HG03066 (cell line): ENCODE measurements around the gene HCAR3.
"Not testable (repeated sequence)": the region's sequence is repeated elsewhere in the genome, so short reads cannot be mapped to it uniquely, and the experiment has no call there.

Experiments used
- ATAC-seq: cut with Tn5 transposase; IDR thresholded peaks from one replicate; pipeline ENCODE4 v1.9.1; 2021; ENCODE audit warnings: low read depth; ENCODE audit not compliant: unreplicated experiment

Gene HCAR3

GRCh38 chr12:122724641-122725243 lies 8.1 kb upstream of the HCAR3 start:
- ATAC-seq: no peak

- ATAC-seq: no peak
These were observed 5.8 kb upstream of the HCAR3 start for GRCh38 chr12:122722387-122722786.

DNA sequence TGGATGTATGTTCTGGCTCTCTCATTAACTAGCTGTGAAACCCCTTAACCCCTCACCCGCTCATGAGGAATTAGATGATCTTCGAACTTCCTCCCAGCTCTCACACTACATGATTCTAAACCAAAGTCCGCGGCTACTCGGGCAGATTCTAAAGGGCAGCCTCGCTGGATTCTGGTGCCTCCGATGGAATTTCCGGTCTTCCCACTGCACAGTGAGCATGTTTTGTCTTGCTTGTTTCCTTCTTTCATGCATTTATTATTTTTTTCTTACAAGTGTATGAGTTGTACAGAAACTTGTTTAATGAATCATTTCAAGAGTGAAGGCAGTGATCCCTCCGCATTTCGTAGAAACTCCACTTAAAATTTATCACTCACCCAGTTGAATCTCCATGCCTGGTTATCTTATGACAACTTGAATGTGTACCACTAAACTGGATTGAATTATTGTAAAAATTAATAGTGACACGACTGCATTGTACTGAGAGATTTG lies 4.5 kb upstream of the HCAR3 start:
- no peak for ATAC-seq

DNA sequence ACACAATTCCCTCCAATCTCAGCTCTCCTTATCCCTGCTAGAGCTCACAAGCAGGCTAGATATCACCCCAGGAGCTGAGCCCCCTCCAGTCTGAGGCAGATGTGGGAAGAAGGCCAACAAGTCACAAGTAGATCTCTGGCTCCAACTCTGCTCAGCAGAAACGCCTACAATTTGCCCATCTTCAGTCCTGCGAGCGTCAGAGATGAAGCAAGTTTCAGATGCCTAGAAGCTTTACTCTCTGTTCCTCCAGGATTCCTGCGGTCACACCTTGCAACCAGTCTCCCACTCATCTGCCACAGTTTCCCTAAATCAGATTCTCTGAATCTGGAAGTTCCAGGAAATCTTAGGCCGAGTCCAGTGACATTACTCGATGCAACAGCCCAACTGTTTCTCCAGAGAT lies 1.4 kb downstream of the HCAR3 start:
- ATAC-seq: not testable (repeated sequence)

DNA sequence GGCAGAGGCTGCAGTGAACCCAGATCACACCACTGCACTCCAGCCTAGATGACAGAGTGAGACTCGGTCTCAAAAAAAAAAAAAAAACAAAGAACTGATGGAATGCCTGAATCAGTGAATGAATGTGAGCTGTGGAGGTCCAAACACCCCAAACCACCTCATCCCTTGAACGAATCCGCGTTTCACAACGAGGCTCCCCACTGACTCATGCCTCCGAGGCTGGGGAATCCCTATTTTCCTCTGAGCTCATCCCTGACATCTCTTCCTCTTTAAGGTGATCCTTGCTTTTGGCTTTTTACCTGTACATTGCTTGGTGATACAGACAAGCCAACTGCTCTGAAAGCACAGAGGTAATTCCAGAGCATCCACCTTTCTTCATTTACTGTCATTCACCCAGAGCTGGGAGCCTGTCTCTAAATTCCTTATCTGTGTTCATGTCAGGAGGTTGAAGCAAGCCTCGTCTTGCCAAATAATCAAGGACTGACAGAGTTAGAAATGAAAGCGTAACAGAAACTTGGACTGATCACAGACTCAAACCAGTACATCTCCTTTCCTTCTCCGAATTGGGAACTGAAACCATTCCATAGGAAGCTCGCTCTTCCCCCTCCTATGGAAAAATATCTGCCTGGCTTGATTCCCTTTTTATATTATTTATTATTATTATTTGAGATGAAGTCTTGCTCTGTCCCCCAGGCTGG lies 3.0 kb downstream of the HCAR3 start:
- not testable (repeated sequence) for ATAC-seq

GRCh38 chr12:122711266-122711665 lies 5.3 kb downstream of the HCAR3 start:
- not testable (repeated sequence) for ATAC-seq

DNA sequence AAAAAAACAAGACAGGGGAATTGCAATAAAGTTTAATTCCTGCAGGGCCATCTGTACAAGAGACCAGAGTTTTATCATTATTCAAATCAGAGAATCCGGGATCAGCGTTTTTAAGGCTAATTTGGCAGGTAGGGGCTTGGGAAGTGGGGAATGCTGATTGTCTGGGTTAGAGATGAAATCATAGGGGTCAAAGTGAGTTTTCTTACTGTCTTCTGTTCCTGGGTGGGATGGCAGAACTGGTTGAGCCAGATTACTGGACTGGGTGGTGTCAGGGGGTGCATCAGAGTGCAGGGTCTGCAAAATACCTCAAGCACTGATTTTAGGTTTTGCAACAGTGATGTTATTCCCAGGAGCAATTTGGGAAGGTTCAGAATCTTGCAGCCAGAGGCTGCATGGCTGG lies 6.3 kb downstream of the HCAR3 start:
- not testable (repeated sequence) for ATAC-seq

GRCh38 chr12:122709287-122709686 lies 7.3 kb downstream of the HCAR3 start:
- not testable (repeated sequence) for ATAC-seq

DNA sequence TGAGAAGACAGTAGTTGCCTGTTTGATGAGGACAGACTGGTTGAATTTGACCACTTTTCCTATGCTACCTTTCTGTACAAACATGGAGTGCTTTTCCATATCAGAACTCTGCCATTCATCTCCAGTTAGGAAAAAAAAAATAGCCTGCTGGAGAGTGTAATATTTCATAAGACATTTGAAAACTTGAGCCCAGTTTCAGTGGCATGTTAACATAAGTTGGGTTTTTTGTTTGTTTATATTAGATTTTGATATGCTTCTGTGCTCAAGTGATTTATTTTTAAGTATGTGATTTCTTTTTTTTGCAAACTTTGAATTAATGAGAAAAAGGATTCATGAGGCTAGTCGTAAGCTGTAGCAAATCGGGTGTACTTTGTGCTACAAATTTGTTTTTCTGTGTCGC lies 12.8 kb downstream of the HCAR3 start:
- ATAC-seq: not testable (repeated sequence)

GRCh38 chr12:122702890-122703611 lies 13.6 kb downstream of the HCAR3 start, which contains the start of gene HCAR2:
Gene HCAR2, minus strand, starts transcription at chr12:122703357. Its CDS starts 74 bp downstream, at chr12:122703283.
- not testable (repeated sequence) for ATAC-seq

GRCh38 chr12:122701481-122701880 lies 15.1 kb downstream of the HCAR3 start:
- not testable (repeated sequence) for ATAC-seq

DNA sequence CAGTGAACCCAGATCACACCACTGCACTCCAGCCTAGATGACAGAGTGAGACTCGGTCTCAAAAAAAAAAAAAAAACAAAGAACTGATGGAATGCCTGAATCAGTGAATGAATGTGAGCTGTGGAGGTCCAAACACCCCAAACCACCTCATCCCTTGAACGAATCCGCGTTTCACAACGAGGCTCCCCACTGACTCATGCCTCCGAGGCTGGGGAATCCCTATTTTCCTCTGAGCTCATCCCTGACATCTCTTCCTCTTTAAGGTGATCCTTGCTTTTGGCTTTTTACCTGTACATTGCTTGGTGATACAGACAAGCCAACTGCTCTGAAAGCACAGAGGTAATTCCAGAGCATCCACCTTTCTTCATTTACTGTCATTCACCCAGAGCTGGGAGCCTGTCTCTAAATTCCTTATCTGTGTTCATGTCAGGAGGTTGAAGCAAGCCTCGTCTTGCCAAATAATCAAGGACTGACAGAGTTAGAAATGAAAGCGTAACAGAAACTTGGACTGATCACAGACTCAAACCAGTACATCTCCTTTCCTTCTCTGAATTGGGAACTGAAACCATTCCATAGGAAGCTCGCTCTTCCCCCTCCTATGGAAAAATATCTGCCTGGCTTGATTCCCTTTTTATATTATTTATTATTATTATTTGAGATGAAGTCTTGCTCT lies 16.4 kb downstream of the HCAR3 start:
- not testable (repeated sequence) for ATAC-seq

DNA sequence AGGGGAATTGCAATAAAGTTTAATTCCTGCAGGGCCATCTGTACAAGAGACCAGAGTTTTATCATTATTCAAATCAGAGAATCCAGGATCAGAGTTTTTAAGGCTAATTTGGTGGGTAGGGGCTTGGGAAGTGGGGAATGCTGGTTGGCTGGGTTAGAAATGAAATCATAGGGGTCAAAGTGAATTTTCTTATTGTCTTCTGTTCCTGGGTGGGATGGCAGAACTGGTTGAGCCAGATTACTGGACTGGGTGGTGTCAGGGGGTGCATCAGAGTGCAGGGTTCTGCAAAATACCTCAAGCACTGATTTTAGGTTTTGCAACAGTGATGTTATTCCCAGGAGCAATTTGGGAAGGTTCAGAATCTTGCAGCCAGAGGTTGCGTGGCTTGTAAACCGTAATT lies 19.7 kb downstream of the HCAR3 start:
- not testable (repeated sequence) for ATAC-seq

DNA sequence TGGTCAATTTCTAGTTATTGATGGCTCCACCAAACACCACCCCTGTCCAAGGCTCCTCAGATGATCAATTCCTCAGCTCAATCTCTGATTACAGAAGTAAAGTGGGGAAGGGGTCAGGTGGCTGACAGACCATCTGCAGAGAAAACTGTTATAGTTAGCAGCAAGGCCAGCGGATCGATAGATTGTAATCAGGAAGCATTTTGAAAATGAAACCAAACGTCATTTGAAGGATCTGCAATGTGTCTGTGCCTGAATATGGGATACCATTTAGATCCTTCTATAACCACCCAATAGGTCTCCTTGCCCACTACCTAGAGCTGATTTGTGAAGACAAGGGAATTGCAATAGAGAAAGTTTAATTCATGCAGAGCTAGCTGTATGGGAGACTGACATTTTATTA lies 25.0 kb downstream of the HCAR3 start:
- no peak for ATAC-seq

- ATAC-seq: no peak
These were observed 28.3 kb downstream of the HCAR3 start for GRCh38 chr12:122688291-122688690.

- ATAC-seq: no peak
These were observed 29.5 kb downstream of the HCAR3 start for GRCh38 chr12:122687086-122687485.

DNA sequence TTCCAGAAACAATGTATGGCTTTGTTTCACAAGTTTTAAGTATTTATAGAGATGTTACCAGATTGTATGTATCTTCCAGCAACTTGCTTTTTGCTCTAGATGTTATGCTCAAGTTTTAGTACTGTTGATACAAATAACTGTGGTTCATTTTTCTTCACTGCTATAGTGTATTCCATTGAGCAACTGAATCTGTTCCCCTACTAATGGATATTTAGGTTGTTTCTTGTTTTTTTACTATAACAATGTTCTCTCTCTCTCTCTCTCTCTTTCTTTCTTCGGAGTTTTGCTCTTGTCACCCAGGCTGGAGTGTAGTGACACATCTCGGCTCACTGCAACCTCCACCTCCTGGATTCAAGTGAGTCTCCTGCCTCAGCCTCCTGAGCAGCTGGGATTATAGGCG lies 30.1 kb downstream of the HCAR3 start:
- ATAC-seq: no peak

- no peak for ATAC-seq
These were observed 32.3 kb downstream of the HCAR3 start for GRCh38 chr12:122684297-122684813.

- no peak for ATAC-seq
These were observed 34.8 kb downstream of the HCAR3 start for GRCh38 chr12:122681814-122682213.

- not testable (repeated sequence) for ATAC-seq
These were observed 35.6 kb downstream of the HCAR3 start for GRCh38 chr12:122680989-122681388.

- ATAC-seq: not testable (repeated sequence)
These were observed 39.8 kb downstream of the HCAR3 start for GRCh38 chr12:122676781-122677180.
